GM13977 (cell line): ENCODE results near the gene MAP2K6.

Experiments used
- DNase-seq: peaks from one replicate; pipeline ENCODE4 v3.0.0; 2012; ENCODE audit warnings: low spot score
- CTCF ChIP-seq: IDR thresholded peaks from 2 replicates; pipeline ENCODE4 v1.5.1; 2012; ENCODE audit warnings: mild to moderate bottlenecking, control low read depth; ENCODE audit not compliant: insufficient read depth; ENCODE audit errors: extremely low read depth, missing control alignments
- in situ Hi-C: fragments of 300-500 bp; cut with MboI; formaldehyde crosslinking; loops from one replicate; pipeline ENCODE4 v1.12.0; 2022; ENCODE audit warnings: low sequenced_read_pairs, low pct_unique_long_range_greater_than_20kb, mixed read lengths, inconsistent platforms; ENCODE audit not compliant: unreplicated experiment

The MAP2K6 gene

DNA sequence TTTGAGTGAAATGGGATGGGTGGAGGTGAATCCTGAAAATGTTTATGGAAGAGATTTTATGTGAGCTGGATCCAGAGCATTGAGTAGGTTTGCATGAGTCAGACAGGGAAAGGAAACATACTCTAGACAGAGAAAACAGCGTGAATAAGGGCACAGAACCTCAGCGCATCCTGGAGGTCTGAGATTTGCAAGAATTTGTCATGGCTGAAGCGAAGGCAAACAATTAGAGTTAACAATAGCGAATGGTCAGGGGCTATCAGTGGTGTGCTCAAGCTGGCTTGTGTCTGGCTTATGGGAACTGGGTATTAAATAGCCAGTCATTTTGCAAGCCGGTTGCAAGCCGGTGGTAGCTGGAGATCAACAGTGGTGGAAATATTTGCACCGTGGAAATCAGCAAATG lies 36.4 kb downstream of the MAP2K6 start:
- DNase-seq: no peak
- no peak for TF ChIP-seq CTCF
- in situ Hi-C loops: no loop called here

DNA sequence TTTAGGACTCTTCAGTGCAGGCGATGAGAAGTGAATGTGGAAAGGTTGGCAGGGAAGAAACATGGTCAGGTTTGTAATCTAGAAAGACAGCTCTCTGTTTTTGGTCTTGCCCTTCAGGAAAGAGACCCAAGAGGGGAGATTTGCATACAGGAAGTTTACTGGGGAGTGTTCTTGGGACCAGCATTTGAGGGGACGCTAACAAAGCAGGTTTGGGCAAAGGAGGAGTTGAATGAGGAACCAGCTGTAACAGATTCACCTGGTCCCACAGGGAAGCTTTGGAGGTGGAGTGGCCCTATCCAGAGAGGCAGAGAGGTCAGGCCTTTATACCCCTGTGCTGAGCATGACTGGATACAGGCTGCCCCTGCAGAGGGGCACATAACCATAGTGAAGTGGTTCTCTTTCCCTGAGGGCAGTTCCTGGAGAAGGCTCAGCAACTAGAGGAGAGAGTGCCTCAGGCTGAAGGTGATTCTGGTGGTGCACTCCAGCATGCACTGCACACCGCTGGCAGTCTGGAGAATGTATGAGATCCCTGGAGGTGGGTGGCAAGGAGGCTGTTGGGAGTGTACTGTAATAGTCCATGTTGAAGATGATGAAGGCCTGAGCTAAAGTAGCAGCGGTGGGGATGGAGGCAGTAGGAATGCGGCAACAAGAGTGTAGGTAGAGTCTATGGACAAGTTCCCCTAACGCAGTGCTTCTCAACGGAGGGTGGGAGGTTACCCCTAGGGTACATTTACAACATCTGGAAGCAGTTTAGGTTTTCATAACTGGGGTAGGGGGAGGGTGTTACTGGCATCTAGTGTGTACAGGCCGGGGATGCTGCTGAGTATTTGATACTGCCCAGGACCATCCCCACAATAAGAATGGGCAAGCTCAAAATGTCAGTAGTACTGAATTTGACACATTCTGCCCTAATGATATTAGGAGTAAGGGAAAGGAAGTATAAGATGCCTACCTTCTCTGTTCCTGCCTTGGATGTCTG lies 37.2 kb downstream of the MAP2K6 start:
- no peak for DNase-seq
- in situ Hi-C loops: no loop called here
- TF ChIP-seq CTCF: no peak

- no peak for TF ChIP-seq CTCF
- no peak for DNase-seq
- in situ Hi-C loops: no loop called here
Measured at GRCh38 chr17:69452664-69453260, 38.3 kb downstream of the MAP2K6 start.

DNA sequence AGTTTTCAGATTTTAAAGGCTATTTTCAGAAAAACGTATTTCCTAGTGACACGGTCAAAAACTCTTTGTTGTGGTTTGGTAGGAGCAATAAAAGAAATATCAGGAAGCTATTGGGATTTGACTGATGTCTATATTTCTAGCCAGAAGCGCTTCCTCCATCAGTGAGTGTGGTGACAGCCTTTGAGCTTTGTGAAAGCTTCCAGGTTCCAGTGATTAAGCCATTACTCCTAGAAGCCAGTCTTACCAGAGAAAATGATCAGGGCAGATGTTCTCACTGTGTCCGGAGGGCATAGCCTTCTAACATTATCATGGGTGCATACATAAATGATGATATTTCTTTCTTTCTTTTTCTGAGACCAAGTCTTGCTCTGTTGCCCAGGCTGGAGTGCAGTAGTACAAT lies 39.6 kb downstream of the MAP2K6 start:
- DNase-seq: no peak
- in situ Hi-C loops: no loop called here
- TF ChIP-seq CTCF: no peak

- TF ChIP-seq CTCF: no peak
- in situ Hi-C loops: no loop called here
- no peak for DNase-seq
Measured at GRCh38 chr17:69455040-69455439, 40.5 kb downstream of the MAP2K6 start.

DNA sequence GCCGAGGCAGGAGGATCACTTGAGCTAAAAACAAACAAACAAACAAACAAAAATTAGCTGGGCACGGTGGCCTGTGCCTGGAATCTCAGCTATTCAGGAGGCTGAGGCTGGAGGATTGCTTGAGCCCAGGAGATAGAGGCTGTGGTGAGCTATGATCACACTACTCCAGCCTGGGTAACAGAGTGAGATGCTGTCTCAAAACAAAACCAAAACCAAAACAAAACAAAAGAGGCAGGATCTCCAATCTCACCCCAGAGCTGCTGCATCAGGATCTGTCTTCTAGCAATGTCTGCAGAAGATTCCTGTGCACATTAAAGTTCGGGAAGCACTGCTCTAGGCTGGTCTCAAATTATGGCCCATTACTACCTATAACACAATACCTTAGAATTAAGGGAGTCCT lies 43.1 kb downstream of the MAP2K6 start:
- no peak for DNase-seq
- no peak for TF ChIP-seq CTCF
- in situ Hi-C loops: no loop called here
